BLaER1 treated with 17β-estradiol and CSF1 and Interleukin-3, amounts not matched to agents 10 nM and 100 nM (cell line): ENCODE data around the gene ATP5MC2.
A peak's percentile ranks its signal among the peaks of the same experiment; 100 is the strongest.
"Not testable (repeated sequence)": the region's sequence is repeated elsewhere in the genome, so short reads cannot be mapped to it uniquely, and the experiment has no call there.

Experiments used
- H3K27ac ChIP-seq, 11 experiments: shearing (Covaris generic); formaldehyde crosslinking; 2 replicates each; pipeline ENCODE4 v1.8.1; 2022
- H3K27me3 ChIP-seq, 11 experiments: shearing (Covaris generic); formaldehyde crosslinking; 2 replicates each; pipeline ENCODE4 v1.8.1; 2022
- H3K36me3 ChIP-seq, 11 experiments: shearing (Covaris generic); formaldehyde crosslinking; 2 replicates each; pipeline ENCODE4 v1.8.1; 2022
- H3K4me1 ChIP-seq, 10 experiments: shearing (Covaris generic); formaldehyde crosslinking; 2 replicates each; pipeline ENCODE4 v1.8.1; 2022
- H3K4me2 ChIP-seq, 11 experiments: shearing (Covaris generic); formaldehyde crosslinking; 2 replicates each; pipeline ENCODE4 v1.8.1; 2022
- H3K4me3 ChIP-seq, 10 experiments: shearing (Covaris generic); formaldehyde crosslinking; 2 replicates each; pipeline ENCODE4 v1.8.1; 2022
- H3K9ac ChIP-seq, 11 experiments: shearing (Covaris generic); formaldehyde crosslinking; 2 replicates each; pipeline ENCODE4 v1.8.1; 2022
- H3K9me3 ChIP-seq, 11 experiments: shearing (Covaris generic); formaldehyde crosslinking; replicated peaks in 1 of 11; 2 replicates each; pipeline ENCODE4 v1.8.1; 2022
- H4K20me1 ChIP-seq, 11 experiments: shearing (Covaris generic); formaldehyde crosslinking; 2 replicates each; pipeline ENCODE4 v1.8.1; 2022
- Cebpa-rat ChIP-seq, 11 experiments: shearing (Covaris generic); IDR thresholded peaks; 2 replicates each; pipeline ENCODE4 v1.8.1; 2022

Gene ATP5MC2

DNA sequence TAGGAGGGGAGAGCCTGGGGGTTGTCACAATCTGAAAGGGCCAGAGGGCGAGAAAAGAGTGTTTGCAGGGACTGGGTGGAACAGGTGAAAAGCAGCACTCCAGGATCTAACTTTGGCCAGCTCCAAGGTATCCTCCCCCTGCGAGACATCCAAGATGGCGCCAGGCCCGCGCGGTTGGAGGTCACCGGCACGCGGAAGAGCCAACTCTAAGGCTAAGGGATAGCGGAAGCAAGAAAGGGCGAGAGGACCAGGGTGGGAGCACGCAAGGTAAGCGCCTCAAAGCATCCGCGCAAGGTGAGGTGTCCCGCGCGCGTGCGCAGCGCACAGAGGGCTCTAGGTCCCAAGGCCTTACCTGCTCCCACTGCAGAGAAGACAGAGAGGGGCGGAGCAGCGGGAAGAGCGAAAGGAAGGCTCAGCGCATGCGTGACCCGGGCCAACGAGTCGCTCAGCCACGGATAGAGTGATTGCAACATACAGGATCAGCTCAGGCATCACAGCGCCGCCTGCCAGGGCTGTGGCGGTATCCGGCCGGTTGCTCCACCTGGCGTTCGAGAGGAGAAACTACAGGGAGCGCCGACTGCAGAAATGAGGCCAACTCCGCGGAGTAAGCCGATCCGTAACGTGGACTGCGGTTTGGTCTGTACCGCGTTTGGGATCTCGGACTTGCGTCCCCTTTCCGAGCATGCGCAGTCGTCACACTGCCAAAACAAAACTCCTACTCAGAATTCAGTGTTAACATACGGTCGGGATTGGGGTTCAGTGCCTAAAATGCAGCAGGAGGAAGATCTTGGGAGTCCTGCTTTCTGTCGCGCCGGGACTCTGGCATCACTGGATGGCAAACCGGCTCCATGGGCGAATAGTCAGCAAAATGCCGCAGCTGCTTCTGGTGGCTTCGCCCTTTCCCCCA lies at the start of gene ATP5MC2:
ATP5MC2 (minus strand) TSS at position 383 of the 907 bp plus-strand sequence. CDS start 3,469 bp downstream, outside the sequence.
- H4K20me1 ChIP-seq: peaks cover 0 to 9% (median 0%) of the 10 kb centered on the region in 11 experiments; a peak in 5 of 22 replicates
- peaks cover 26 to 41% (median 36%) of the 10 kb centered on the region in 11 experiments for H3K36me3 ChIP-seq
- H3K27ac ChIP-seq: peak within 1 kb of the TSS; percentile 70 to 95 (median 92)
- peak within 1 kb of the TSS; percentile 89 to 100 (median 98) for H3K4me2 ChIP-seq
- H3K27me3 ChIP-seq: peaks cover 31 to 43% (median 39%) of the 10 kb centered on the region in 11 experiments
- H3K9me3 ChIP-seq: no peaks in the 10 kb centered on the region
- peak; percentile 77 to 97 (median 92); a peak in 21 of 22 replicates for TF ChIP-seq Cebpa-rat (IDR thresholded peaks at IDR 0.05)
- peak within 1 kb of the TSS; percentile 62 to 84 (median 72) for H3K4me3 ChIP-seq
- peaks cover 21 to 53% (median 38%) of the 10 kb centered on the region in 10 experiments for H3K4me1 ChIP-seq
- peak within 1 kb of the TSS; percentile 76 to 91 (median 87) for H3K9ac ChIP-seq

GRCh38 chr12:53722450-53723041 lies 46.7 kb upstream of the ATP5MC2 start:
- H3K4me2 ChIP-seq: no peak overlapping the region
- no peak for TF ChIP-seq Cebpa-rat (IDR thresholded peaks at IDR 0.05)
- H3K36me3 ChIP-seq: peaks cover 39 to 80% (median 63%) of the 10 kb centered on the region in 11 experiments; a peak in 19 of 22 replicates

DNA sequence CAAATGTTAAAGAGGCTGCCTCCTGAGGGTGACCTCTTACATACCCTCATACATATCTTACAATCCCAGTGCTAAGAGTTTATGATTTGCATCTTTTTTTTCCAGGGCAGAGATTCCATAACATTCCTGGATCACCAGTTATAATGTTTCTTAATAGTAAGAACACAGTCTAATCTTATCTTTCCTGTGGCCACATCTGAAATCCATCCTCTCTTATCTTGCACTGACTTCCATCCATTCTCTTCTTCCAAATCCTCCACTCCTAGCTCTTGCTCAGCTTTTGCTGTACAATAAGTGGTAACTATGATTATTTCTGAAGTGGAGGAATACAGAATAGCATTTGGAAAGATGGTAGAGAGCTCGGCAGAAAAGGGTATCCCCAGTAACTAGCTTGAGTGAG lies 45.1 kb upstream of the ATP5MC2 start:
- Histone ChIP-seq H3K36me3 (peaks cover 46 to 96% (median 78%) of the 10 kb centered on the region in 11 experiments; a peak in 19 of 22 replicates), H3K27me3 (no peaks in the 10 kb centered on the region), H4K20me1 (peaks cover 0 to 19% (median 0%) of the 10 kb centered on the region in 11 experiments; a peak in 4 of 22 replicates), H3K4me3 (no peak overlapping the region), H3K4me2 (no peak overlapping the region), H3K27ac (no peak overlapping the region), H3K9ac (no peak overlapping the region), H3K4me1 (peaks cover 4 to 7% (median 5%) of the 10 kb centered on the region in 10 experiments), H3K9me3 (no peaks in the 10 kb centered on the region)
- TF ChIP-seq Cebpa-rat (IDR thresholded peaks at IDR 0.05): no peak

More at GRCh38 chr12:53722450-53723041, 46.7 kb upstream of the ATP5MC2 start:
- H3K27ac ChIP-seq: no peak overlapping the region
- peaks cover 14 to 18% (median 15%) of the 10 kb centered on the region in 10 experiments for H3K4me1 ChIP-seq
- H3K9ac ChIP-seq: no peak overlapping the region
- H3K27me3 ChIP-seq: no peaks in the 10 kb centered on the region
- H4K20me1 ChIP-seq: peaks cover 0 to 19% (median 0%) of the 10 kb centered on the region in 11 experiments; a peak in 3 of 22 replicates
- H3K4me3 ChIP-seq: no peak overlapping the region
- H3K9me3 ChIP-seq: no peaks in the 10 kb centered on the region

- peaks cover 0 to 8% (median 0%) of the 10 kb centered on the region in 11 experiments; a peak in 4 of 22 replicates for H4K20me1 ChIP-seq
- no peak overlapping the region for H3K4me3 ChIP-seq
- no peaks in the 10 kb centered on the region for H3K9me3 ChIP-seq
- H3K27me3 ChIP-seq: no peaks in the 10 kb centered on the region
- H3K27ac ChIP-seq: no peak overlapping the region
- H3K9ac ChIP-seq: no peak overlapping the region
- H3K36me3 ChIP-seq: peaks cover 54 to 100% (median 86%) of the 10 kb centered on the region in 11 experiments; a peak in 19 of 22 replicates
- no peaks in the 10 kb centered on the region for H3K4me1 ChIP-seq
- no peak for TF ChIP-seq Cebpa-rat (IDR thresholded peaks at IDR 0.05)
- no peak overlapping the region for H3K4me2 ChIP-seq
Observed at GRCh38 chr12:53719649-53720048, 43.8 kb upstream of the ATP5MC2 start.

DNA sequence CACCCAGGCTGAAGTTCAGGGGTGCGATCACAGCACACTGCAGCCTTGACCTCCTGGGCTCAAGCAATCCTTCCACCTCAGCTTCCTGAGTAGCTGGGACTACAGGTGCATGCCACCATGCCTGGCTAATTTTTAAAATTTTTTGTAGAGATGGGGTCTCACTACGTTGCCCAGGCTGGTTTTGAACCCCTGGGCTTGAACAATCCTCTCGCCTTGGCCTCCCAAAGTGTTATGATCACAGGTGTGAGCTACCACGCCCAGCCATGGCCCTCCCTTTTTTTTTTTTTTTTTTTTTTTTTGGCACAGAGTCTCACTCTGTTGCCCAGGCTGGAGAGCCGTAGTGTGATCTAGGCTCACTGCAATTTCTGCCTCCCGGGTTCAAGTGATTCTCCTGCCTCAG lies 42.7 kb upstream of the ATP5MC2 start:
- H3K27ac ChIP-seq, H3K4me2 ChIP-seq, H3K27me3 ChIP-seq, H3K4me3 ChIP-seq, H3K4me1 ChIP-seq, H3K9me3 ChIP-seq, H3K9ac ChIP-seq: not testable (repeated sequence)
- H3K36me3 ChIP-seq: peaks cover 48 to 100% (median 79%) of the 10 kb centered on the region in 11 experiments; a peak in 19 of 22 replicates
- H4K20me1 ChIP-seq: peaks cover 0 to 15% (median 0%) of the 10 kb centered on the region in 11 experiments; a peak in 4 of 22 replicates

DNA sequence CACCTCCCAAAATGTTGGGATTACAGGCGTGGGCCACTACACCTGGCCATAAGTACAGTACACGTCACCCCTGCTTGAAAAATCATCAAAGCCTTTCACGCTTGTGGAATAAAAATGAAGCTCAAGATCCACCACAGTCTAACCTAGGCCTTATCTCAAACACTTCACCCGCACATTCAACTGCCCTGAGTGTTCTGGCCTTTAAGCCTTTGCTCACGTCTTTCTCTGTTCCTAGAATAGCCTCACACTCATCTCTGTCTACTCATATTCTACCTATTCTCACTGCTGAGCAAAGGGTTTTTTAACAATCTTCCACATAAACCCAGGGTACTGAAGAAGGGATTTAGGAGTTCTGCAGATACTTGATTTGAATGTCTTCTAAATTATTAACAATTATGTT lies 41.4 kb upstream of the ATP5MC2 start:
- no peak overlapping the region for H3K9ac ChIP-seq
- H4K20me1 ChIP-seq: peaks cover 0 to 15% (median 0%) of the 10 kb centered on the region in 11 experiments; a peak in 3 of 22 replicates
- H3K4me3 ChIP-seq: no peak overlapping the region
- no peaks in the 10 kb centered on the region for H3K27me3 ChIP-seq
- H3K27ac ChIP-seq: no peak overlapping the region
- TF ChIP-seq Cebpa-rat (IDR thresholded peaks at IDR 0.05): no peak
- H3K4me1 ChIP-seq: no peaks in the 10 kb centered on the region
- H3K9me3 ChIP-seq: no peaks in the 10 kb centered on the region
- no peak overlapping the region for H3K4me2 ChIP-seq
- H3K36me3 ChIP-seq: peaks cover 36 to 100% (median 78%) of the 10 kb centered on the region in 11 experiments; a peak in 20 of 22 replicates

DNA sequence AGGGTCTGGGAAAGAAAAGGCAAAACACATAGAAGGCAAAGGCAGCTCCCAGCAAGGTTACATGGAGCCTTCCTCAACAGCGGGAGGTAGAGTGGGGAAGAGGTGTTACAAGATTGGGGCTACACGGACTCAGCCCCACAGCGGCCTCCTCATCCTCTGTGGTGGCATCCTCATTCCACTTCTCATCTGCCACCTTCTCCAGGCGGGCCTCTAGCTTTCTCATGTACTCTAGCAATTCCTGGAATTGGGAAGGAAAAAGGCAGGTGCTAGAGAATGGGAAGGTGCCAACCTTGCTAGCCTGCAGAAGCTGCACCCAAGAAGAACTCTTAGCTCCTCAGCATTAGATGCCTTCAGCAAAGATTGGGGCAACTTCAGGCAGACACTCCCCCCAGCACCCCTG lies 38.1 kb upstream of the ATP5MC2 start:
- H3K27me3 ChIP-seq: no peaks in the 10 kb centered on the region
- H3K36me3 ChIP-seq: peaks cover 13 to 77% (median 52%) of the 10 kb centered on the region in 11 experiments; a peak in 20 of 22 replicates
- no peak overlapping the region for H3K4me2 ChIP-seq
- H3K27ac ChIP-seq: no peak overlapping the region
- no peaks in the 10 kb centered on the region for H3K9me3 ChIP-seq
- H3K4me3 ChIP-seq: no peak overlapping the region
- H4K20me1 ChIP-seq: peaks cover 0 to 26% (median 0%) of the 10 kb centered on the region in 11 experiments; a peak in 4 of 22 replicates
- H3K4me1 ChIP-seq: no peaks in the 10 kb centered on the region
- H3K9ac ChIP-seq: no peak overlapping the region
- TF ChIP-seq Cebpa-rat (IDR thresholded peaks at IDR 0.05): no peak

DNA sequence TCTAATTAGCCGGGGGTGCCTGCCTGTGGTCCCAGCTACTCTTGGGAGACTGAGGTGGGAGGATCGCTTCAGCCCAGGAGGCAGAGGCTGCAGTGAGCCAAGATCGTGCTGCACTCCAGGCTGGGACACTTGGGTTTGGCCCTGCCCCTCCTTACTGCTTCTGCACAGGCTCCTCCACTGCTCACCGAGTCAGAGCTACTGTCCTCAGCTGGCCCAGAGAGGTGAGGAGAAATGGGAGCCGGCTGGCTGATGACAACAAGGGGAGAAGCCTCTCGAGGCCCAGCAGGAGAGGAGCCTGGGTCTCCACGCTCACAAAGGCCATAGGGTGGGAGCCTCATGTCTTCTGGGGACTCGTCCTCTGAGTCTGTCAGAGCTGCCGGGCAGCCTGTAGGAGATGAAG lies 37.6 kb upstream of the ATP5MC2 start:
- H4K20me1 ChIP-seq: peaks cover 0 to 26% (median 0%) of the 10 kb centered on the region in 11 experiments; a peak in 4 of 22 replicates
- no peak overlapping the region for H3K27ac ChIP-seq
- H3K4me2 ChIP-seq: no peak overlapping the region
- no peak for TF ChIP-seq Cebpa-rat (IDR thresholded peaks at IDR 0.05)
- no peaks in the 10 kb centered on the region for H3K27me3 ChIP-seq
- no peak overlapping the region for H3K4me3 ChIP-seq
- H3K9me3 ChIP-seq: no peaks in the 10 kb centered on the region
- H3K9ac ChIP-seq: no peak overlapping the region
- peaks cover 13 to 73% (median 48%) of the 10 kb centered on the region in 11 experiments; a peak in 19 of 22 replicates for H3K36me3 ChIP-seq
- no peaks in the 10 kb centered on the region for H3K4me1 ChIP-seq
